SK-N-SH (cell line): ENCODE measurements around the gene DACT2. TPM values are rescaled to one million over a fixed set of nuclear protein-coding genes. Genes with fewer than 3 reads are reported as not detected.

Source experiments
- CTCF ChIA-PET: fragments of 300-600, 350-600 bp; formaldehyde crosslinking; extraction: SDS; loops from one replicate; lab custom pipeline; 2021; lab: Yijun Ruan, JAX
- POLR2A ChIA-PET: fragments of 350-600 bp; sonication (Branson Sonifier 250); formaldehyde crosslinking; extraction: SDS; loops from one replicate; lab custom pipeline; 2020; ENCODE audit warnings: antibody characterized with exemption, inconsistent platforms; lab: Yijun Ruan, JAX
- DNase-seq: peaks from one replicate; pipeline ENCODE4 v3.0.0; 2012
- H2AFZ ChIP-seq: fragments of 200-600 bp; sonication (generic); 2 replicates; pipeline ENCODE4 v1.8.1; 2016; ENCODE audit warnings: antibody characterized with exemption, mild to moderate bottlenecking, low read depth
- H3F3A ChIP-seq: fragments of 200-600 bp; sonication (generic); replicated peaks from 2 replicates; pipeline ENCODE3; 2016; ENCODE audit warnings: antibody characterized with exemption, mild to moderate bottlenecking; ENCODE audit not compliant: insufficient read depth
- H3K27ac ChIP-seq, 2 experiments: fragments of 200-500 bp in 1 of 2; fragments of 200-600 bp in 1 of 2; sonication (Bioruptor generic) in 1 of 2; sonication (generic), shearing (Covaris generic) in 1 of 2; 2 replicates each; pipeline versions ENCODE4 v1.5.1 to v1.6.1; 2014 to 2016; ENCODE audit warnings: low read depth in 2 of 2, inconsistent platforms in 1 of 2, low read length in 1 of 2, mild to moderate bottlenecking in 1 of 2, mixed read lengths in 1 of 2
- H3K27me3 ChIP-seq: fragments of 200-600 bp; sonication (generic), shearing (Covaris generic); 2 replicates; pipeline ENCODE4 v1.6.1; 2016; ENCODE audit warnings: mixed run types; ENCODE audit not compliant: insufficient read depth
- H3K36me3 ChIP-seq, 2 experiments: fragments of 200-500 bp in 1 of 2; fragments of 200-600 bp in 1 of 2; sonication (Bioruptor generic) in 1 of 2; sonication (generic) in 1 of 2; replicated peaks in 1 of 2; 2 replicates each; pipeline versions ENCODE3 to v1.5.1; 2014 to 2016; ENCODE audit warnings: low read length in 1 of 2, mild to moderate bottlenecking in 1 of 2; ENCODE audit not compliant: insufficient read depth in 2 of 2, control insufficient read depth in 1 of 2
- H3K4me1 ChIP-seq, 2 experiments: fragments of 200-500 bp in 1 of 2; fragments of 200-600 bp in 1 of 2; sonication (Bioruptor generic) in 1 of 2; sonication (generic), shearing (Covaris generic) in 1 of 2; 2 replicates each; pipeline versions ENCODE4 v1.5.1 to v1.6.1; 2014 to 2016; ENCODE audit warnings: low read depth in 1 of 2, low read length in 1 of 2, mixed run types in 1 of 2; ENCODE audit not compliant: insufficient read depth in 2 of 2, control insufficient read depth in 1 of 2
- H3K4me2 ChIP-seq: fragments of 200-600 bp; sonication (generic), shearing (Covaris generic); 2 replicates; pipeline ENCODE4 v1.6.1; 2017; ENCODE audit warnings: mixed run types
- H3K4me3 ChIP-seq, 2 experiments: fragments of 200-500 bp in 1 of 2; fragments of 200-600 bp in 1 of 2; sonication (Bioruptor generic) in 1 of 2; sonication (generic), shearing (Covaris generic) in 1 of 2; 2 replicates each; pipeline versions ENCODE4 v1.5.1 to v1.8.1; 2014 to 2016; ENCODE audit warnings: low read depth in 2 of 2, inconsistent platforms in 1 of 2, low read length in 1 of 2, mild to moderate bottlenecking in 1 of 2, mixed read lengths in 1 of 2, moderate library complexity in 1 of 2
- H3K79me2 ChIP-seq: fragments of 200-600 bp; sonication (generic); 2 replicates; pipeline ENCODE4 v1.8.1; 2017; ENCODE audit warnings: mild to moderate bottlenecking; ENCODE audit not compliant: insufficient read depth
- H3K9ac ChIP-seq: fragments of 200-600 bp; sonication (generic); 2 replicates; pipeline ENCODE4 v1.6.1; 2017; ENCODE audit warnings: mixed run types
- H3K9me2 ChIP-seq: fragments of 200-600 bp; sonication (generic); 2 replicates; pipeline ENCODE4 v1.6.1; 2017; ENCODE audit warnings: mixed run types
- H3K9me3 ChIP-seq: fragments of 200-600 bp; sonication (generic); 2 replicates; pipeline ENCODE4 v1.6.1; 2017; ENCODE audit warnings: mixed run types, mild to moderate bottlenecking, moderate library complexity
- H4K20me1 ChIP-seq: fragments of 200-600 bp; sonication (generic); 2 replicates; pipeline ENCODE4 v1.6.1; 2017; ENCODE audit warnings: mild to moderate bottlenecking, mixed run types; ENCODE audit not compliant: insufficient read depth
- EZH2phosphoT487 ChIP-seq: fragments of 200-600 bp; sonication (generic); IDR thresholded peaks from 2 replicates; pipeline ENCODE4 v1.6.1; 2017; ENCODE audit warnings: low read depth, mixed run types, mild to moderate bottlenecking, antibody characterized with exemption, moderate library complexity, borderline replicate concordance
- FOSL2 ChIP-seq: IDR thresholded peaks from 2 replicates; pipeline ENCODE4 v1.4.0; 2012; ENCODE audit warnings: low read depth, mild to moderate bottlenecking, moderate library complexity, borderline replicate concordance
- FOXJ3 ChIP-seq: sonication (generic); formaldehyde crosslinking; IDR thresholded peaks from 2 replicates; pipeline ENCODE4 v1.5.1; 2020; ENCODE audit warnings: mild to moderate bottlenecking, missing genetic modification reagents
- GABPA ChIP-seq: IDR thresholded peaks from 2 replicates; pipeline ENCODE4 v1.4.0; 2012; ENCODE audit warnings: low read depth, mild to moderate bottlenecking
- JUND ChIP-seq: IDR thresholded peaks from 2 replicates; pipeline ENCODE4 v1.4.0; 2012
- MXI1 ChIP-seq: IDR thresholded peaks from 2 replicates; pipeline ENCODE4 v1.6.1; 2012; ENCODE audit warnings: mild to moderate bottlenecking, low read depth, low read length, improper control_type of control experiment
- NFIC ChIP-seq: IDR thresholded peaks from 2 replicates; pipeline ENCODE4 v1.4.0; 2012; ENCODE audit warnings: borderline replicate concordance
- NRF1 ChIP-seq: IDR thresholded peaks from 2 replicates; pipeline ENCODE4 v1.6.1; 2012; ENCODE audit warnings: low read depth, mild to moderate bottlenecking, low read length
- RAD21 ChIP-seq: IDR thresholded peaks from 2 replicates; pipeline ENCODE4 v1.6.1; 2012; ENCODE audit warnings: mild to moderate bottlenecking, low read length
- RCOR1 ChIP-seq: fragments of 150-350 bp; IDR thresholded peaks from 2 replicates; pipeline ENCODE4 v1.6.1; 2017; ENCODE audit warnings: antibody characterized with exemption, low read length
- REST ChIP-seq: IDR thresholded peaks from 2 replicates; pipeline ENCODE4 v1.6.1; 2012; ENCODE audit warnings: mild to moderate bottlenecking, low read depth, low read length, moderate library complexity
- RFX5 ChIP-seq: IDR thresholded peaks from 2 replicates; pipeline ENCODE4 v1.6.1; 2012; ENCODE audit warnings: mild to moderate bottlenecking, improper control_type of control experiment, low read length
- RXRA ChIP-seq: IDR thresholded peaks from 2 replicates; pipeline ENCODE4 v1.4.0; 2012; ENCODE audit warnings: low read depth, mild to moderate bottlenecking, borderline replicate concordance
- SIN3A ChIP-seq: IDR thresholded peaks from 2 replicates; pipeline ENCODE4 v1.6.1; 2012; ENCODE audit warnings: low read depth, mild to moderate bottlenecking, low read length, moderate library complexity, borderline replicate concordance
- TAF1 ChIP-seq: IDR thresholded peaks from 2 replicates; pipeline ENCODE4 v1.6.1; 2012; ENCODE audit warnings: low read depth, mild to moderate bottlenecking, low read length, moderate library complexity, borderline replicate concordance
- TEAD4 ChIP-seq: IDR thresholded peaks from 2 replicates; pipeline ENCODE4 v1.4.0; 2012; ENCODE audit warnings: mild to moderate bottlenecking, borderline replicate concordance; ENCODE audit not compliant: insufficient read depth
- YY1 ChIP-seq: IDR thresholded peaks from 2 replicates; pipeline ENCODE4 v1.4.0; 2012; ENCODE audit warnings: low read depth, mild to moderate bottlenecking
- ZBTB33 ChIP-seq: IDR thresholded peaks from 2 replicates; pipeline ENCODE4 v1.4.0; 2012; ENCODE audit warnings: low read depth, borderline replicate concordance
- WGBS: methylation state at CpG from one replicate; pipeline ENCODE4 v1.1.6; 2017; ENCODE audit warnings: low lambda C conversion rate; 5-methylcytosine and 5-hydroxymethylcytosine counted together
- polyA plus RNA-seq, 3 experiments: library from polyadenylated mRNA; depleted of rRNA; stranded (reverse); fragments of >200 nt; gene quantifications; 2 replicates each; pipeline ENCODE4 v1.2.3, GENCODE V29; 2012

The DACT2 gene
- polyA plus RNA-seq, 1 of the 3 experiments (the other 2 are of a cell fraction) = not detected

GRCh38 chr6:168277274-168277669 lies 42.3 kb downstream of the DACT2 start:
- CTCF ChIA-PET = no interaction called here
- Histone ChIP-seq H3K9ac (no peak overlapping the region), H3K4me2 (no peak overlapping the region), H3F3A (no peaks in the 10 kb centered on the region), H3K4me1 (peaks cover 0 to 6% of the 10 kb centered on the region in 2 experiments; a peak in 2 of 4 replicates), H3K4me3 (no peak overlapping the region), H3K27me3 (no peaks in the 10 kb centered on the region), H3K27ac (no peak overlapping the region), H3K9me2 (no peaks in the 10 kb centered on the region), H4K20me1 (no peaks in the 10 kb centered on the region), H3K36me3 (no peaks in the 10 kb centered on the region), H2AFZ (no peak overlapping the region), H3K79me2 (no peaks in the 10 kb centered on the region), H3K9me3 (no peaks in the 10 kb centered on the region)
- WGBS = 57% methylated on average over 12 of the region's 14 CpGs
- POLR2A ChIA-PET = no interaction called here
- TF ChIP-seq REST = no peak
- TF ChIP-seq EZH2phosphoT487 = no peak
- TF ChIP-seq ZBTB33 = no peak
- TF ChIP-seq NRF1 = no peak
- TF ChIP-seq NFIC = no peak
- no peak for TF ChIP-seq SIN3A
- TF ChIP-seq YY1 = no peak
- TF ChIP-seq TEAD4 = no peak
- TF ChIP-seq JUND = no peak
- TF ChIP-seq RFX5 = no peak
- TF ChIP-seq RAD21 = no peak
- no peak for TF ChIP-seq RCOR1
- TF ChIP-seq TAF1 = no peak
- TF ChIP-seq FOSL2 = no peak
- no peak for TF ChIP-seq RXRA
- TF ChIP-seq GABPA = no peak
- no peak for TF ChIP-seq MXI1
- TF ChIP-seq FOXJ3 (CRISPR knock-in tag) = no peak
- no peak for DNase-seq
